Stimulated activated CD8-positive, alpha-beta memory T cell treated with anti-CD3 and anti-CD28 coated beads, Interleukin-12 subunit alpha, Interleukin-12 subunit beta, amount 100 ng/mL, for 24 hours (primary cell): ENCODE results near the gene NBPF14.
"Not testable (repeated sequence)": the region's sequence is repeated elsewhere in the genome, so short reads cannot be mapped to it uniquely, and the experiment has no call there.

Experiments
- DNase-seq: peaks from one replicate; pipeline ENCODE4 v3.0.0-alpha.2; 2020; ENCODE audit errors: extremely low read depth

Gene NBPF14, protein sequence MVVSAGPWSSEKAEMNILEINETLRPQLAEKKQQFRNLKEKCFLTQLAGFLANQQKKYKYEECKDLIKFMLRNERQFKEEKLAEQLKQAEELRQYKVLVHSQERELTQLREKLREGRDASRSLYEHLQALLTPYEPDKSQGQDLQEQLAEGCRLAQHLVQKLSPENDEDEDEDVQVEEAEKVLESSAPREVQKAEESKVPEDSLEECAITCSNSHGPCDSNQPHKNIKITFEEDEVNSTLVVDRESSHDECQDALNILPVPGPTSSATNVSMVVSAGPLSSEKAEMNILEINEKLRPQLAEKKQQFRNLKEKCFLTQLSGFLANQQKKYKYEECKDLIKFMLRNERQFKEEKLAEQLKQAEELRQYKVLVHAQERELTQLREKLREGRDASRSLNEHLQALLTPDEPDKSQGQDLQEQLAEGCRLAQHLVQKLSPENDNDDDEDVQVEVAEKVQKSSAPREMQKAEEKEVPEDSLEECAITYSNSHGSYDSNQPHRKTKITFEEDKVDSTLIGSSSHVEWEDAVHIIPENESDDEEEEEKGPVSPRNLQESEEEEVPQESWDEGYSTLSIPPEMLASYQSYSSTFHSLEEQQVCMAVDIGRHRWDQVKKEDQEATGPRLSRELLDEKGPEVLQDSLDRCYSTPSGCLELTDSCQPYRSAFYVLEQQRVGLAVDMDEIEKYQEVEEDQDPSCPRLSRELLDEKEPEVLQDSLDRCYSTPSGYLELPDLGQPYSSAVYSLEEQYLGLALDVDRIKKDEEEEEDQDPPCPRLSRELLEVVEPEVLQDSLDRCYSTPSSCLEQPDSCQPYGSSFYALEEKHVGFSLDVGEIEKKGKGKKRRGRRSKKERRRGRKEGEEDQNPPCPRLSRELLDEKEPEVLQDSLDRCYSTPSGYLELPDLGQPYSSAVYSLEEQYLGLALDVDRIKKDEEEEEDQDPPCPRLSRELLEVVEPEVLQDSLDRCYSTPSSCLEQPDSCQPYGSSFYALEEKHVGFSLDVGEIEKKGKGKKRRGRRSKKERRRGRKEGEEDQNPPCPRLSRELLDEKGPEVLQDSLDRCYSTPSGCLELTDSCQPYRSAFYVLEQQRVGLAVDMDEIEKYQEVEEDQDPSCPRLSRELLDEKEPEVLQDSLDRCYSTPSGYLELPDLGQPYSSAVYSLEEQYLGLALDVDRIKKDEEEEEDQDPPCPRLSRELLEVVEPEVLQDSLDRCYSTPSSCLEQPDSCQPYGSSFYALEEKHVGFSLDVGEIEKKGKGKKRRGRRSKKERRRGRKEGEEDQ (N-terminal part only)

DNA sequence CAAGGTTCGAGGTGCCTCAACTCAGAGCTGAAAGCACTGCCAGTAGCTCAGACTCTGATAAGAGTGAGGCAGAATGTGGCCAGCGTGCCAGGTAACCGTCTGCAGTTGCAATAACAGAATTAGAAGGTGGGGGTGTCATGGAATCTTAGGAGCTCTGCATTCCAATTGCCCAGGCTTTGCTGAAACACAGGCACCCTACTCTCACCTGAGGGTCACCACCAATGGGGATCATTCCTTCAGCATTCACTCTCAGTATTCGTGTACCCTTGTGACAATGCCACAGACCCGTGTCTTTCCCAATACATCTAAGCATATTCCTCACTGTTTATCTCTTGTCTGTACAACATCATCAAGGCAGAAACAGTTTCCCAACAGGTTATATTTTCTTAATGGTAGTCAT lies at the start of gene NBPF14:
NBPF14 (minus strand) TSS at position 101 of the 400 bp plus-strand sequence. CDS start 294 bp downstream, outside the sequence.
- DNase-seq, result not testable (repeated sequence)

DNA sequence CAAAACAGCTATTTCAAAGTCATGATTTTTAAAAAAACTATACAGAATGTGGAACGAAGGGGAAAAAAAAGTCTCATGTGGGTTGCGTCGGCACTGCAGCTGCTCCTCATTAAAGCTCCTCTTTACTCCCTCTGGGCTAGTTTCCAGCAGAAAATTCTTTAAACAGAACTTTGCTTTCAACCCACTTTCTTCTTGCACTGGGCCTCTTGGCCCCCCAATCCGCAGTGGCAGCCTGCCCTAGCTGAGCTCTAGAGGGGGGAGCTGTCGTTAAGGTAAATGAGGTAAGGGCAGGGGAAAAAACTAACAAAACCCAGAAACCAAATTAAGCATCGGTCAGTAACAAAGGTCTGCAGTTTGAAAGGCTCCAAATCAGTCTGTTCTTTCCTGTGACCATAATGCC lies 29.6 kb upstream of the NBPF14 start:
- DNase-seq, result not testable (repeated sequence)

DNA sequence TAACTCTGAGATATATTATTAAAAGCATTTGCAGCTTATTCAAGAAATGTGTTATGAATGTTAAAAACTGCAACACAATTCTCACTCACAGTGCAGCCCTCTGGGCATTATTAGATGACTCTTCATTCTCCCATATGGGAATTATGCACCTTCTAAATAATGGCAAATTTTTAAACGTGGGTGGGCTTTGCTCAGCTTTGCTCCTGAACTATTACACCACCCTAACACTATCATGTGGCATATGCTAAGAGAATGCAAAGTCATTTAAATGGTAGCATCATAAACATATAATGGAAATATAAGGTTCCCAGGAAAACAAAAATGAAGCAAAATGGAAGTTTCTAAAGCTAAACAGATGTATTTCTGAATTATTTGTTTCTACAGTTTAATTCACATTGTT lies 22.4 kb upstream of the NBPF14 start:
- not testable (repeated sequence) for DNase-seq

DNA sequence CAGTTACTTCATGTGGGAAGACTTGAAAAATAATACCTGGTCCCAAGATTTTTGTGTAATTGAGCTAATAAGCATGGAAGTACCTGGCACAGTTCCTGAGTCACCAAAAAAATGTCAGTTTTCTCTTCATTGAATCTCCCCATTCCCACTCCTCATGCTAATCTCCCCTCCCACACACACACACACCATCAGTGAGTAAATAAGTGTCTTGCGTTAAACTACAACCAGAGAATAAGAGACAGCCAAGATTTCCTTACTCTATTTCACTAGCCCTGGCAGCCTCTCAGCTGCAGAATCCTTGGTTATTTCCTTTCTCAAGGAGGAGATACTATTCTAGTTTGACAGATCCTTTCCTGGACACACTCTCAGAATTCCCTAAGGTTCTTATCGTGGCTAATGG lies 9.5 kb upstream of the NBPF14 start:
- DNase-seq, result not testable (repeated sequence)

DNA sequence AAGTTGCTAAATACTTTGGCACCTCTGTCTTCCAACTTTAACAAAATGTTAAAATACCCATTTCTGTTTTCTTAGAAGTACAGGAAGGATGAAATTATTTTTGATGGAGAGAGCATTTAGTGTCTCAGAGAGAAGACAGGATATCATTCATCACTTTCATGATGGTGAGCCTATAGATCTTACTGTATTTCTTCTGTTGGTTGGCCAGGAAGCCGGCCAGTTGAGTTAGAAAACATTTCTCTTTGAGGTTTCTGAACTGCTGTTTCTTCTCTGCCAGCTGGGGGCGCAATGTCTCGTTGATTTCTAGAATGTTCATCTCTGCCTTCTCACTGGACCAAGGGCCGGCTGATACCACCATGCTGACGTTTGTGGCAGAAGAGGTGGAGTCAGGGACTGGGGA lies 451 bp downstream of the NBPF14 start:
- DNase-seq, result not testable (repeated sequence)

DNA sequence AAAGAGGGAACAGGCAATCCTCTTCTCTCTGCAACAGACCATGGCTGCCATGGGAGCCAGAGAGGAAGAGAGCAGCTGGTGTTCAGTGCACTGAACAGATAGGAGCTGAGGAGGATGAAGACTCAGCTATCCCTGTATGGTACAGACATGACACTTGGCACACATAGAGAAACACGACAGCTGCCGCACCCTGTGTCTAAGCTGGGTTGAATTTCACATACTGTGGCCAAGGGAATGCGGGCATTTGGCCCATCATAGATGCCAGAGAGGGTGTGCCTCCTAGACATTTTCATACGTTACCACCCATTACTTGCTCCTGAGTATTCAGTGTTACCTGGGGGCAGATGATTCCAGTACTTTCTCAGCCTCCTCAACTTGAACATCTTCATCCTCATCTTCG lies 4.7 kb downstream of the NBPF14 start:
- not testable (repeated sequence) for DNase-seq

DNA sequence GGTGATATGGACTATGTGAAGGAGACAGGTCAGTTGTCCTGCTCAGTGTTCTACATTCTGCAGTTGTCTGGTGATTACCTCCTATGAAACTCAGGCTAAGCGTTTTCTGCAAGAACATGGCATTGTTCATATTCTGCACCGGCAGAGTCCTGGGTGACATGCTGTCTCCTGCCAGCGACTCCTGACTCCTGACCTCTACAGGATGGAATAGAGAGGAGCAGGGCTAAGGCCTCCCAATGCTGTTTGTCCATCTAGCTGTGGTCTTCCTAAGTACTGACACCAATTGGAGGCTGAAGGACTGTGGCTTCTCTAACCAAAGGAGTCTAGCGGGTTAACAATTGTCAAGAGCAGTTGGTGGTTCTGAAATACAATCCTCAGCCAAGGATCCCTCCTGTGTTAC lies 63.7 kb downstream of the NBPF14 start:
- not testable (repeated sequence) for DNase-seq

DNA sequence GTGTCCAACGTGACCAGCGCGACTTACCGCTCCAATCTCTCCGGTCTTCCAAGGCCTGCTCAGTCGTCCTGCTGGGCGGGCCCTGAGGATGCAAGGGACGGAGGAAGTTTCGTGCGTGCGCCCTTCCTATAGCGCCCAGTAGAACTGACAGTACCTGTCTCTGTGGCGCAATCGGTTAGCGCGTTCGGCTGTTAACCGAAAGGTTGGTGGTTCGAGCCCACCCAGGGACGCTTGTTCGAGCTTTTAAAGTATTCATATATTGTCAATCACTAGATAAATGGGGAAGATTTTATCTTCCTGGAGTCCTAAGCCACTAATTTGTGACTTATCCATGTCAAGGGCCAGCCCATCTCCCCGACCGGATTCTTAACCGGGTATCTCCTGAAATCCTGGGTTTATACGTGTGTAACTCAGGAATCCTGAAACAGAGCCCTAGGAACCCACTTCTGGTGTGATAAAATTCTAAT lies 66.7 kb downstream of the NBPF14 start:
- DNase-seq, result peak; percentile 31

DNA sequence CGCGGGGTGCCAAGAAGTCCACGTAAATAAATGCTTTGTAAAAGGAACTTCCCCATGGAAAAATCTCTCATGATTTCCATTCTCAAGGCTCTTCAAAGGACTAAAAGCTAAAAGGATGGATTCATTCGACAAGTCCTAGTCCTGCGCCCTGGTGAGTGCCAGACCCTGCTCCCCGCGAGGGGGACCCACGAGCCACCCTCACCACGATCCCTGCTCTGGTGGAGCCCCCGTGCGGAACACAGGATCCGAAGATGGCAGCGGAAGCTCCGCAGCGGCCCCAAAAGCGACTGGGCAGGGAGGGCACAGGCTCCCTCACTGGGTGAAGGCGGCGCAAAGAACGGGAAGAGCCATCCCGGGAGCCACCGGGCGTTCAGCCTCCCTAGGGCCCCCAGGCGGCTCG lies 67.2 kb downstream of the NBPF14 start:
- DNase-seq, result not testable (repeated sequence)

DNA sequence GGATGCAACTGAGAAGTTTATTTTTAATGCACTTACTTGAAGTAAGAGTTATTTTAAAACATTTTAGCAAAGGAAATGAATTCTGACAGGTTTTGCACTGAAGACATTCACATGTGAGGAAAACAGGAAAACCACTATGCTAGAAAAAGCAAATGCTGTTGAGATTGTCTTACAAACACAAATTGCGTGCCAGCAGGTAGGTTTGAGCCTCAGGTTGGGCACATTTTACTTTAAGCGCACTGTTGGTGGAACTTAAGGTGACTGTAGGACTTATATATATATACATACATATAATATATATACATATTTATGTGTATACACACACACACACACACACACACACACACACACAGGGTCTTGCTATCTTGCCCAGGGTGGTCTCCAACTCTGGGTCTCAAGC lies 69.2 kb downstream of the NBPF14 start:
- not testable (repeated sequence) for DNase-seq

DNA sequence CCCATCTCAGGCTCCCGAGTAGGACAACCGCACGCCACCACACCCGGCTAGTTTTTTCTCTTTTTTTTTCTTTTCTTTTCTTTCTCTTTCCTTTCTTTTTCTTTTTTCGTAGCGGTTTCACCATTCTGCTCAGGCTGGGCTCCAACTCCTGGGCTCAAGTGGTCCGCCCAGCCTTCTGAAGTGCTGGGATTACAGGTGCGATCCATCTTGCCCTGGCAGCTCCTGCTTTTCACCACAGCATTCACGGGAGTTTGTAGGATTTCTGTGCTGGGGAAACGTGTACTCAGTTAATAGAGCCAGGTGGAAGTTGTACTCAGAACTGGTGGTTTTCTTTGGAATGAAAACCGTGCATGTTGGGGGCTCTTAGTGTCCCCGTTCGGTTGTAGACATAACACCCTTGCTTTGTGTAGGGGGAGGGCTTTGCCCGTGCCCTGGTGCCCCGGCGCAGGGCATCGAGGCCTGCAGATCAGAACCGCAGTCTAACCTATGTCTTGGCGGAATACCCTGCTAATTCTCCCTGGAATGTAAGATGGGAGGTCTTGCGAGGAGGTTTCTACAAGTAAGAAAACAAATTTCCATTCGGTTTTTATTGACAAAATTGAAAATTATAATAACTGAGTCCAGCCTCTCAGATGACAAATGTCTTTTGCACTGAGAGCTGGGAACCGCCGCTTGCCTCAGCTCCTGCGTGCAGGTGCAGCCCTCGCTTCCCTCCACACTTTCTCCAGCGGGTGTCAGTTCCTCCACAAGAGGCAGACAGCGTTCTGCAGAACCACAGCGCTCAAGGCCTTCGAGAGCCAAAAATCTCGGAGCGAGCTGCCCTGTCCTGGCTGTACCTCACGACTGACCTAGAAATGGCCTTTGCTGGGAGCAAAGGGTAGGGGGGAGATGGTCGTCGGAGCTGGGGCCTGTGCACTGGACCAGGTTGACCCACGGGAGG lies 72.3 kb downstream of the NBPF14 start:
- not testable (repeated sequence) for DNase-seq

DNA sequence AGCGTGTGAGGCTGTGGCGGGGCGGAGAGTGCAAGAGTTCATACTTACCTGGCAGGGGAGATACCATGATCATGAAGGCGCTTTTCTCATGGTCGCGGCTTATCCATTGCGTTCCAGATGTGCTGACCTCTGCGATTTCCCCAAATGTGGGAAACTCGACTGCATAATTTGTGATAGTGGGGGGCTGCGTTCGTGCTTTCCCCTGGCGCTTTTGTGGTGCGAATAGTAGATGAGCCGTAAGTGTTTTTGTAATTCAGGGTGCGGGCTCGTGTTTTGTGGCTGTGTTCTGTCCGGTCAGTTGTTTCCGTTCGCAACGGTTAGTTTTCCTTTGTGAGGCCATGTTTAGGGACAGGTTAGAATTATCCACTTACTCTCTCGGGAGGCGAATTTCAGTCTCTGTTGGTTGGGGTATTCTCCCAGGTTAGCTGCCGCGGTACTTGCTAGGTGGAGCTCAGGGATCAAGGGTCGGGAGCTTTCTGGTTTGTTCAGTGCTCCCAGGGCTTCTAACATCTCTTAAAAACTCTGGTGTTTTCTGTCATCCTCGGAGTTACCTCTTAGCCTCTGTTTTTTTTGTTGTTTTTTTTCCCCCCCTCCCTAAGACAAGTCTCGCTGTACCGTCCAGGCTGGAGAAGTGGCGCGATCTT lies 73.1 kb downstream of the NBPF14 start:
- peak; percentile 78 for DNase-seq

DNA sequence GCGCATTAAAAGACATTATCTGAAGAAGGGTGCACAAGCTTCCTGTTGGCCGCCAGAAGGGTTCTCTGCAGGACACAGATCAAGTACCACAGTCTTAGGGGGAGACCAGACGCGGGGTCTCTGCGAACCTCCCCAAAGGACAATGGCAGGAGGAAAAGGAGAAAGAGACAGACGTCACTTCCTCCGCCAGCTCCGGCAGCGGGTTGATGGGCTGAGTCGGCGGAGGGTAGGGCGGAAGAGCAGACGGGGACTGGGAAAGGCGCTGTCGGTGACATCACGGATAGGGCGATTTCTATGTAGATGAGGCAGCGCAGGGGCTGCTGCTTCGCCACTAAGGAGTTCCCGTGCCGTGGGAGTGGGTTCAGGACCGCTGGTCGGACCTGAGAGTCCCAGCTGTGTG lies 73.7 kb downstream of the NBPF14 start:
- peak; percentile 64 for DNase-seq

DNA sequence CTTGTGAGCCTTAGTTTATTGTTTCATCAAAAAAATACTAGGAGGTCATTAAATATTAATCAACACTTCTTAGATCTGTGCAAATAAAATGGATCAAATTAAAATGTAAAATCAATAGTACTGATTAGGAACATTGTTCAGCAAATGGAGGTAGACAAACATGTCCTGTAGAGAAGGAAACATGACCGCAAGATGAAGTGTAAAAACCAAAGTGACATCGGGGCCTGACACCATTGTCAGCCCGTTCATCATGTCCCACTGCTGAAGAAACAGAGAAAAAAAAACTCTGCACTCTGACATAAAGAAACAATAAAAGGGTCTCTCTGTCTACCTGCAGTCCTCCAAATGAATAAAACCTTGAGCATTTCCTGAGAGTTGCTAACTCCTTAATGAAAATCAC lies 81.5 kb downstream of the NBPF14 start:
- not testable (repeated sequence) for DNase-seq

DNA sequence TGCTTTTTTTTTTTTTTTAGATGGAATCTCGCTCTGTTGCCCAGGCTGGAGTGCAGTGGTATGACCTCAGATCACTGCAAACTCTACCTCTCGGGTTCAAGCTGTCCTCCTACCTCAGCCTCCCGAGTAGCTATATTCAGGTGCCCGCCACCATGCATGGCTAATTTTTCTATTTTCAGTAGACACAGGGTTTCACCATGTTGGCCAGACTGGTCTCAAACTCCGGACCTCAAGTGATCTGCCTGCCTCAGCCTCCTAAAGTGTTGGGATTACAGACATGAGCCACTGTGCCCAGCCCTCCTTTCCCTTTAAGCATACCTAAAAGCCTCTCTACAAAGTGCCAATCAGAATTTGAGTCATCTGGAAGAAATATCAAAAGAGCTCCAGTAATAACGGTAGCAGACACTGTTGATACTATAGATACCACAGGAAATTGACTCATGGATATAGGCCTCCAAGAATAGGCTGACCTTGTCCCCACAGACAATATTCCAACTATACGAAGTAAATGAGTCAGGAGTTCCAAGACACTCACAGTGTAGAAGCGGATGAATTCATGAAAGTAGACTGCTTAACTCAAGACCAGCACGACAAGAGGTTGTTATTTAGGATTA lies 83.1 kb downstream of the NBPF14 start:
- DNase-seq, result not testable (repeated sequence)

DNA sequence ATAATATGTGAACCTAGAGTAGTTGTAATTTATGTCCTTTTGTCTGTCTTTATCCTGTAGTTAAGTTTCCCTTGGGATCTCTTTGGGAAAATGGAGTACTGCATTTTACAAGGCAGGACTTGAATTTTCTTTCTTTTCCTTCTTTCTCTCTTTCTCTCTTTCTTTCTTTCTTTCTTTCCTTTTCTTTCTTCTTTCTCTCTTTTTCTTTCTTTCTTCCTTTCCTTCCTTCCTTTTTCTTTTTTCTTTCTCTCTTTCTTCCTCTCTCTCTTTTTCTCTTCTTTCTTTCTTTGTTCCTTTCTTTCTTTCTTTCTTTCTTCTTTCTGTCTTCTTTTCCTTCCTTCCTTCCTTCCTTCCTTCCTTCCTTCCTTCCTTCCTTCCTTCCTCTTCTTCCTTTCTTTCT lies 101.9 kb downstream of the NBPF14 start:
- DNase-seq, result not testable (repeated sequence)

DNA sequence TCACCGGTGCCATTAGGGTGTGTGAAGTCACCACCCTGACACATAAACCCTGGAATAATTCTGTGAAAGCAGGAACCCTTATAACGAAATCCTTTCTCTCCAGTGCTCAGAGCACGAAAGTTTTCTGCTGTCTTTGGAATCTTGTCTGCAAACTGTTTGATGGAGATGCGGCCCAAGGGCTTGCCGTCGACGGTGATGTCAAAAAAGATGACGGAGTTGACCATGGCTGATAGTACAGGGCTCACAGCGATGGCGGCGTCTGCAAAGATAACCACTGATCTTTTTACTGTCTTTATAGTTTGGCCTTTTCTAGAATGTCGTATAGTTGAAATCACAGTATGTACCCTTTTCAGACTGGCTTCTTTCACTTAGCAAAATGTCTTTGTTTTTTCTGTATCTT lies 112.8 kb downstream of the NBPF14 start, which contains the start of gene PPIAL4G:
PPIAL4G (minus strand) TSS at position 274 of the 400 bp plus-strand sequence; CDS start at position 224, 50 bp downstream.
- not testable (repeated sequence) for DNase-seq
